ENCODE measurements around the gene LARGE1.

The LARGE1 gene

GRCh38 chr22:33940741-33941140 lies 20.5 kb upstream of the LARGE1 start:
- no peak overlapping the region for H3K4me3 ChIP-seq (ENCODE audit: control insufficient read depth in 1 of 7, extremely low read depth in 1 of 7, insufficient read depth in 4 of 7, low read depth in 2 of 7, low read length in 6 of 7)
- no peak overlapping the region for H3K27ac ChIP-seq (ENCODE audit: insufficient read depth in 1 of 2, low read depth in 1 of 2, low read length in 2 of 2, poor library complexity in 1 of 2, severe bottlenecking in 2 of 2)
- no peaks in the 10 kb centered on the region for H3K36me3 ChIP-seq (ENCODE audit: control insufficient read depth in 4 of 4, insufficient read depth in 4 of 4, low read length in 3 of 4)
- WGBS (ENCODE audit: insufficient coverage), result 100% methylated on average over 2 of the region's 5 CpGs
- DNase-seq, result no peak
- H3K27me3 ChIP-seq (replicated peaks in 2 of 5; ENCODE audit: control insufficient read depth in 4 of 5, insufficient read depth in 5 of 5, low read length in 4 of 5), result no peaks in the 10 kb centered on the region
- peaks cover 0 to 21% (median 4%) of the 10 kb centered on the region in 5 experiments for H3K9me3 ChIP-seq (ENCODE audit: control extremely low read depth in 1 of 5, control insufficient read depth in 4 of 5, insufficient read depth in 2 of 5, low read depth in 1 of 5, low read length in 4 of 5)
- ChIA-PET POLR2A (no interaction called here), CTCF (no interaction called here)
- no peaks in the 10 kb centered on the region for H3K4me1 ChIP-seq (ENCODE audit: control extremely low read depth in 1 of 4, control insufficient read depth in 4 of 4, insufficient read depth in 4 of 4, low read length in 3 of 4)

GRCh38 chr22:33932997-33933396 lies 12.7 kb upstream of the LARGE1 start:
- H3K36me3 ChIP-seq (ENCODE audit: control insufficient read depth in 4 of 4, insufficient read depth in 4 of 4, low read length in 3 of 4), result no peaks in the 10 kb centered on the region
- no CpG with 5 or more reads among the region's 2 CpGs for WGBS (ENCODE audit: insufficient coverage)
- H3K9me3 ChIP-seq (ENCODE audit: control extremely low read depth in 1 of 5, control insufficient read depth in 4 of 5, insufficient read depth in 2 of 5, low read depth in 1 of 5, low read length in 4 of 5), result no peaks in the 10 kb centered on the region
- DNase-seq, result no peak
- H3K4me3 ChIP-seq (ENCODE audit: control insufficient read depth in 1 of 7, extremely low read depth in 1 of 7, insufficient read depth in 4 of 7, low read depth in 2 of 7, low read length in 6 of 7), result no peak overlapping the region
- POLR2A ChIA-PET, result no interaction called here
- H3K27ac ChIP-seq (ENCODE audit: insufficient read depth in 1 of 2, low read depth in 1 of 2, low read length in 2 of 2, poor library complexity in 1 of 2, severe bottlenecking in 2 of 2), result no peak overlapping the region
- H3K27me3 ChIP-seq (replicated peaks in 2 of 5; ENCODE audit: control insufficient read depth in 4 of 5, insufficient read depth in 5 of 5, low read length in 4 of 5), result peaks cover 0 to 3% (median 0%) of the 10 kb centered on the region in 5 experiments
- H3K4me1 ChIP-seq (ENCODE audit: control extremely low read depth in 1 of 4, control insufficient read depth in 4 of 4, insufficient read depth in 4 of 4, low read length in 3 of 4), result no peaks in the 10 kb centered on the region
- CTCF ChIA-PET, result no interaction called here

GRCh38 chr22:33931406-33931805 lies 11.1 kb upstream of the LARGE1 start:
- WGBS (ENCODE audit: insufficient coverage), result 100% methylated on average over 1 of the region's 1 CpG
- no peak overlapping the region for H3K4me3 ChIP-seq (ENCODE audit: control insufficient read depth in 1 of 7, extremely low read depth in 1 of 7, insufficient read depth in 4 of 7, low read depth in 2 of 7, low read length in 6 of 7)
- no peaks in the 10 kb centered on the region for H3K4me1 ChIP-seq (ENCODE audit: control extremely low read depth in 1 of 4, control insufficient read depth in 4 of 4, insufficient read depth in 4 of 4, low read length in 3 of 4)
- peaks cover 0 to 7% (median 0%) of the 10 kb centered on the region in 5 experiments for H3K27me3 ChIP-seq (replicated peaks in 2 of 5; ENCODE audit: control insufficient read depth in 4 of 5, insufficient read depth in 5 of 5, low read length in 4 of 5)
- ChIA-PET CTCF (no interaction called here), POLR2A (no interaction called here)
- H3K9me3 ChIP-seq (ENCODE audit: control extremely low read depth in 1 of 5, control insufficient read depth in 4 of 5, insufficient read depth in 2 of 5, low read depth in 1 of 5, low read length in 4 of 5), result no peaks in the 10 kb centered on the region
- H3K36me3 ChIP-seq (ENCODE audit: control insufficient read depth in 4 of 4, insufficient read depth in 4 of 4, low read length in 3 of 4), result no peaks in the 10 kb centered on the region
- DNase-seq, result no peak
- no peak overlapping the region for H3K27ac ChIP-seq (ENCODE audit: insufficient read depth in 1 of 2, low read depth in 1 of 2, low read length in 2 of 2, poor library complexity in 1 of 2, severe bottlenecking in 2 of 2)

- Histone ChIP-seq H3K36me3 (ENCODE audit: control insufficient read depth in 4 of 4, insufficient read depth in 4 of 4, low read length in 3 of 4) (no peaks in the 10 kb centered on the region), H3K27me3 (replicated peaks in 2 of 5; ENCODE audit: control insufficient read depth in 4 of 5, insufficient read depth in 5 of 5, low read length in 4 of 5) (peaks cover 7 to 14% (median 9%) of the 10 kb centered on the region in 5 experiments), H3K27ac (ENCODE audit: insufficient read depth in 1 of 2, low read depth in 1 of 2, low read length in 2 of 2, poor library complexity in 1 of 2, severe bottlenecking in 2 of 2) (no peak overlapping the region), H3K4me1 (ENCODE audit: control extremely low read depth in 1 of 4, control insufficient read depth in 4 of 4, insufficient read depth in 4 of 4, low read length in 3 of 4) (peaks cover 0 to 4% (median 2%) of the 10 kb centered on the region in 4 experiments), H3K9me3 (ENCODE audit: control extremely low read depth in 1 of 5, control insufficient read depth in 4 of 5, insufficient read depth in 2 of 5, low read depth in 1 of 5, low read length in 4 of 5) (no peaks in the 10 kb centered on the region), H3K4me3 (ENCODE audit: control insufficient read depth in 1 of 7, extremely low read depth in 1 of 7, insufficient read depth in 4 of 7, low read depth in 2 of 7, low read length in 6 of 7) (no peak overlapping the region)
- ChIA-PET CTCF (interaction anchor here (1.0 kb wide), 1 partner anchor 184 kb away, joined by 3 read pairs; no protein-coding TSS in a partner anchor), POLR2A (no interaction called here)
- no peak for DNase-seq
- 94% methylated on average over 5 of the region's 5 CpGs for WGBS (ENCODE audit: insufficient coverage)
Measured at GRCh38 chr22:33927752-33928151, 7.5 kb upstream of the LARGE1 start.

GRCh38 chr22:33925194-33925593 lies 4.9 kb upstream of the LARGE1 start:
- Histone ChIP-seq H3K9me3 (ENCODE audit: control extremely low read depth in 1 of 5, control insufficient read depth in 4 of 5, insufficient read depth in 2 of 5, low read depth in 1 of 5, low read length in 4 of 5) (no peaks in the 10 kb centered on the region), H3K4me1 (ENCODE audit: control extremely low read depth in 1 of 4, control insufficient read depth in 4 of 4, insufficient read depth in 4 of 4, low read length in 3 of 4) (peaks cover 3 to 20% (median 13%) of the 10 kb centered on the region in 4 experiments), H3K36me3 (ENCODE audit: control insufficient read depth in 4 of 4, insufficient read depth in 4 of 4, low read length in 3 of 4) (no peaks in the 10 kb centered on the region), H3K27ac (ENCODE audit: insufficient read depth in 1 of 2, low read depth in 1 of 2, low read length in 2 of 2, poor library complexity in 1 of 2, severe bottlenecking in 2 of 2) (no peak overlapping the region), H3K4me3 (ENCODE audit: control insufficient read depth in 1 of 7, extremely low read depth in 1 of 7, insufficient read depth in 4 of 7, low read depth in 2 of 7, low read length in 6 of 7) (no peak overlapping the region), H3K27me3 (replicated peaks in 2 of 5; ENCODE audit: control insufficient read depth in 4 of 5, insufficient read depth in 5 of 5, low read length in 4 of 5) (peaks cover 9 to 26% (median 16%) of the 10 kb centered on the region in 5 experiments)
- 100% methylated on average over 2 of the region's 4 CpGs for whole genome bisulfite sequencing (ENCODE audit: insufficient coverage)
- ChIA-PET POLR2A (no interaction called here), CTCF (interaction anchor here (1.1 to 1.5 kb wide), 2 partner anchors 35 to 186 kb away, joined by 3 read pairs; no protein-coding TSS in a partner anchor)
- no peak for DNase-seq

GRCh38 chr22:33923660-33924246 lies 3.5 kb upstream of the LARGE1 start:
- no peaks in the 10 kb centered on the region for H3K9me3 ChIP-seq (ENCODE audit: control extremely low read depth in 1 of 5, control insufficient read depth in 4 of 5, insufficient read depth in 2 of 5, low read depth in 1 of 5, low read length in 4 of 5)
- peaks cover 3 to 32% (median 21%) of the 10 kb centered on the region in 4 experiments for H3K4me1 ChIP-seq (ENCODE audit: control extremely low read depth in 1 of 4, control insufficient read depth in 4 of 4, insufficient read depth in 4 of 4, low read length in 3 of 4)
- H3K27me3 ChIP-seq (replicated peaks in 2 of 5; ENCODE audit: control insufficient read depth in 4 of 5, insufficient read depth in 5 of 5, low read length in 4 of 5), result peaks cover 13 to 37% (median 21%) of the 10 kb centered on the region in 5 experiments
- ChIA-PET CTCF (interaction anchor here (0.6 to 1.2 kb wide), 3 partner anchors 25 to 407 kb away, joined by 3 to 4 read pairs (median 4); no protein-coding TSS in a partner anchor), POLR2A (no interaction called here)
- no peak overlapping the region for H3K27ac ChIP-seq (ENCODE audit: insufficient read depth in 1 of 2, low read depth in 1 of 2, low read length in 2 of 2, poor library complexity in 1 of 2, severe bottlenecking in 2 of 2)
- 39% methylated on average over 11 of the region's 17 CpGs for whole genome bisulfite sequencing (ENCODE audit: insufficient coverage)
- DNase-seq, result peak; percentile 84 to 86 (median 86)
- no peak overlapping the region for H3K4me3 ChIP-seq (ENCODE audit: control insufficient read depth in 1 of 7, extremely low read depth in 1 of 7, insufficient read depth in 4 of 7, low read depth in 2 of 7, low read length in 6 of 7)
- no peaks in the 10 kb centered on the region for H3K36me3 ChIP-seq (ENCODE audit: control insufficient read depth in 4 of 4, insufficient read depth in 4 of 4, low read length in 3 of 4)

- H3K9me3 ChIP-seq (ENCODE audit: control extremely low read depth in 1 of 5, control insufficient read depth in 4 of 5, insufficient read depth in 2 of 5, low read depth in 1 of 5, low read length in 4 of 5), result no peaks in the 10 kb centered on the region
- ChIA-PET CTCF (interaction anchor here (1.0 to 1.2 kb wide), 3 partner anchors 180 to 406 kb away, joined by 4 to 5 read pairs (median 4); no protein-coding TSS in a partner anchor), POLR2A (no interaction called here)
- no peaks in the 10 kb centered on the region for H3K36me3 ChIP-seq (ENCODE audit: control insufficient read depth in 4 of 4, insufficient read depth in 4 of 4, low read length in 3 of 4)
- H3K4me1 ChIP-seq (ENCODE audit: control extremely low read depth in 1 of 4, control insufficient read depth in 4 of 4, insufficient read depth in 4 of 4, low read length in 3 of 4), result peaks cover 3 to 32% (median 21%) of the 10 kb centered on the region in 4 experiments
- WGBS (ENCODE audit: insufficient coverage), result 0% methylated on average over 2 of the region's 5 CpGs
- H3K4me3 ChIP-seq (ENCODE audit: control insufficient read depth in 1 of 7, extremely low read depth in 1 of 7, insufficient read depth in 4 of 7, low read depth in 2 of 7, low read length in 6 of 7), result peak overlapping the region in 1 of 7 experiments; percentile 79
- peaks cover 19 to 45% (median 26%) of the 10 kb centered on the region in 5 experiments for H3K27me3 ChIP-seq (replicated peaks in 2 of 5; ENCODE audit: control insufficient read depth in 4 of 5, insufficient read depth in 5 of 5, low read length in 4 of 5)
- no peak overlapping the region for H3K27ac ChIP-seq (ENCODE audit: insufficient read depth in 1 of 2, low read depth in 1 of 2, low read length in 2 of 2, poor library complexity in 1 of 2, severe bottlenecking in 2 of 2)
- DNase-seq, result no peak
Measured at GRCh38 chr22:33923033-33923432, 2.8 kb upstream of the LARGE1 start.
